Neural cell (in vitro differentiated cells): ENCODE measurements around the gene PCK1.

Source experiments
- CTCF ChIP-seq: fragments of 450-650 bp; IDR thresholded peaks from 2 replicates; pipeline ENCODE4 v1.5.1; 2014; ENCODE audit warnings: antibody characterized with exemption, mild to moderate bottlenecking, moderate library complexity; ENCODE audit not compliant: poor library complexity, severe bottlenecking
- POLR2AphosphoS5 ChIP-seq: IDR thresholded peaks from 2 replicates; pipeline ENCODE4 v1.6.1; 2012
- RAD21 ChIP-seq: fragments of 450-650 bp; conservative IDR thresholded peaks from 2 replicates; pipeline ENCODE4 v1.6.1; 2014; ENCODE audit warnings: antibody characterized with exemption, mild to moderate bottlenecking, moderate library complexity
- REST ChIP-seq: IDR thresholded peaks from 2 replicates; pipeline ENCODE4 v1.6.1; 2012; ENCODE audit warnings: borderline replicate concordance

- TF ChIP-seq CTCF (no peak), RAD21 (no peak), REST (no peak), POLR2AphosphoS5 (no peak)
Measured at GRCh38 chr20:57525328-57526086, 35.4 kb upstream of the PCK1 start.
